H1 (cell line): ENCODE measurements around the gene RNGTT. TPM values are rescaled to one million over a fixed set of nuclear protein-coding genes. Genes with fewer than 3 reads are reported as not detected.

Experiments
- EGR1 ChIP-seq: IDR thresholded peaks from 2 replicates; pipeline ENCODE4 v1.6.1; 2011; ENCODE audit warnings: low read depth, low read length, borderline replicate concordance
- HDAC6 ChIP-seq: IDR thresholded peaks from one replicate; pipeline ENCODE4 v1.7.1; 2012; ENCODE audit warnings: low read depth, mild to moderate bottlenecking, inconsistent platforms, low read length, moderate library complexity
- YY1 ChIP-seq: IDR thresholded peaks from 2 replicates; pipeline ENCODE4 v1.6.1; 2011; ENCODE audit warnings: low read depth, mild to moderate bottlenecking, low read length
- polyA plus RNA-seq, 7 experiments: library from polyadenylated mRNA; depleted of rRNA in 3 of 7; stranded (reverse) in 5 of 7; unstranded in 2 of 7; fragments of >200 nt in 5 of 7; fragments of 200-250 nt in 2 of 7; gene quantifications; 1 replicate in 5 of 7; 2 replicates in 1 of 7; 4 replicates in 1 of 7; pipeline versions ENCODE4 v1.2.1 to v1.2.3, GENCODE V29; 2011 to 2013; ENCODE audit warnings: missing spikeins in 2 of 7, mixed read lengths in 2 of 7
- total RNA-seq: library from RNA; stranded (reverse); fragmentation: NEBNext Ultra II Directional; extraction: Animal tissue kit (Norgen Biotek cat#: 25700); gene quantifications from 2 replicates; pipeline ENCODE4 v1.2.1, GENCODE V29; 2021
- TF ChIP-seq, protein P1 (sequence below), 3 experiments: IDR thresholded peaks; 1 replicate in 2 of 3; 2 replicates in 1 of 3; pipeline versions ENCODE4 v1.5.1 to v1.6.1; 2011; ENCODE audit warnings: low read length in 3 of 3, mild to moderate bottlenecking in 3 of 3, inconsistent platforms in 2 of 3, low read depth in 1 of 3, moderate library complexity in 1 of 3; ENCODE audit not compliant: insufficient read depth in 1 of 3; ENCODE audit errors: control extremely low read depth in 1 of 3
- TF ChIP-seq, protein P2 (sequence below): fragments of 300-600 bp; sonication (generic); IDR thresholded peaks from 2 replicates; pipeline ENCODE4 v1.7.1; 2012; ENCODE audit warnings: low read length, moderate library complexity, mild to moderate bottlenecking, inconsistent platforms; ENCODE audit not compliant: insufficient replicate concordance

Gene RNGTT
- total and polyA plus RNA-seq, 2 of the 8 experiments (the other 6 are each of a cell fraction or from before 2014, with no cell fraction given), result 3.6 to 21.2 TPM

DNA sequence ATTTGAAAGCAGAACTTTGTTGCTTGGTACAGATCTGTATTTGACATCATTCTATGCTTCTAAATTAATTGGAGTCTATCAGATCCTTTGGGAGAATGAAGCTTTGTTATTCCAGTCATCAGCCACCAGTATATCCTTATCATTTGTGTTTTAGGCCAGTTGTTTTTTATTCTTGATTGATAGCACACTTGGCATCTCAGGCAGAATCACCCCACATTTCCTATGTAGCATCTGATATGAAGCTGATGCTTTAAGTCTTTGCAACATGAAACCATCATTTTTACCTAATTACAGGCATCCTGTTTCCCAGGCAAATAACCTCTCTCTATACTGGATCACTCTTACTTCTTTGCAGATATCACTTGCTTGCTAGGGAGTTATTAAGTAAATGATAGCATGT is 20.7 kb upstream of the RNGTT start (continued):
- no peak for TF ChIP-seq EGR1
- TF ChIP-seq, protein P1, sequence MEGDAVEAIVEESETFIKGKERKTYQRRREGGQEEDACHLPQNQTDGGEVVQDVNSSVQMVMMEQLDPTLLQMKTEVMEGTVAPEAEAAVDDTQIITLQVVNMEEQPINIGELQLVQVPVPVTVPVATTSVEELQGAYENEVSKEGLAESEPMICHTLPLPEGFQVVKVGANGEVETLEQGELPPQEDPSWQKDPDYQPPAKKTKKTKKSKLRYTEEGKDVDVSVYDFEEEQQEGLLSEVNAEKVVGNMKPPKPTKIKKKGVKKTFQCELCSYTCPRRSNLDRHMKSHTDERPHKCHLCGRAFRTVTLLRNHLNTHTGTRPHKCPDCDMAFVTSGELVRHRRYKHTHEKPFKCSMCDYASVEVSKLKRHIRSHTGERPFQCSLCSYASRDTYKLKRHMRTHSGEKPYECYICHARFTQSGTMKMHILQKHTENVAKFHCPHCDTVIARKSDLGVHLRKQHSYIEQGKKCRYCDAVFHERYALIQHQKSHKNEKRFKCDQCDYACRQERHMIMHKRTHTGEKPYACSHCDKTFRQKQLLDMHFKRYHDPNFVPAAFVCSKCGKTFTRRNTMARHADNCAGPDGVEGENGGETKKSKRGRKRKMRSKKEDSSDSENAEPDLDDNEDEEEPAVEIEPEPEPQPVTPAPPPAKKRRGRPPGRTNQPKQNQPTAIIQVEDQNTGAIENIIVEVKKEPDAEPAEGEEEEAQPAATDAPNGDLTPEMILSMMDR (IDR thresholded peaks at IDR 0.05; ENCODE audit: control extremely low read depth in 1 of 3, insufficient read depth in 1 of 3, low read depth in 1 of 3, low read length in 3 of 3), result no peak
- TF ChIP-seq YY1, result no peak
- TF ChIP-seq, protein P2, sequence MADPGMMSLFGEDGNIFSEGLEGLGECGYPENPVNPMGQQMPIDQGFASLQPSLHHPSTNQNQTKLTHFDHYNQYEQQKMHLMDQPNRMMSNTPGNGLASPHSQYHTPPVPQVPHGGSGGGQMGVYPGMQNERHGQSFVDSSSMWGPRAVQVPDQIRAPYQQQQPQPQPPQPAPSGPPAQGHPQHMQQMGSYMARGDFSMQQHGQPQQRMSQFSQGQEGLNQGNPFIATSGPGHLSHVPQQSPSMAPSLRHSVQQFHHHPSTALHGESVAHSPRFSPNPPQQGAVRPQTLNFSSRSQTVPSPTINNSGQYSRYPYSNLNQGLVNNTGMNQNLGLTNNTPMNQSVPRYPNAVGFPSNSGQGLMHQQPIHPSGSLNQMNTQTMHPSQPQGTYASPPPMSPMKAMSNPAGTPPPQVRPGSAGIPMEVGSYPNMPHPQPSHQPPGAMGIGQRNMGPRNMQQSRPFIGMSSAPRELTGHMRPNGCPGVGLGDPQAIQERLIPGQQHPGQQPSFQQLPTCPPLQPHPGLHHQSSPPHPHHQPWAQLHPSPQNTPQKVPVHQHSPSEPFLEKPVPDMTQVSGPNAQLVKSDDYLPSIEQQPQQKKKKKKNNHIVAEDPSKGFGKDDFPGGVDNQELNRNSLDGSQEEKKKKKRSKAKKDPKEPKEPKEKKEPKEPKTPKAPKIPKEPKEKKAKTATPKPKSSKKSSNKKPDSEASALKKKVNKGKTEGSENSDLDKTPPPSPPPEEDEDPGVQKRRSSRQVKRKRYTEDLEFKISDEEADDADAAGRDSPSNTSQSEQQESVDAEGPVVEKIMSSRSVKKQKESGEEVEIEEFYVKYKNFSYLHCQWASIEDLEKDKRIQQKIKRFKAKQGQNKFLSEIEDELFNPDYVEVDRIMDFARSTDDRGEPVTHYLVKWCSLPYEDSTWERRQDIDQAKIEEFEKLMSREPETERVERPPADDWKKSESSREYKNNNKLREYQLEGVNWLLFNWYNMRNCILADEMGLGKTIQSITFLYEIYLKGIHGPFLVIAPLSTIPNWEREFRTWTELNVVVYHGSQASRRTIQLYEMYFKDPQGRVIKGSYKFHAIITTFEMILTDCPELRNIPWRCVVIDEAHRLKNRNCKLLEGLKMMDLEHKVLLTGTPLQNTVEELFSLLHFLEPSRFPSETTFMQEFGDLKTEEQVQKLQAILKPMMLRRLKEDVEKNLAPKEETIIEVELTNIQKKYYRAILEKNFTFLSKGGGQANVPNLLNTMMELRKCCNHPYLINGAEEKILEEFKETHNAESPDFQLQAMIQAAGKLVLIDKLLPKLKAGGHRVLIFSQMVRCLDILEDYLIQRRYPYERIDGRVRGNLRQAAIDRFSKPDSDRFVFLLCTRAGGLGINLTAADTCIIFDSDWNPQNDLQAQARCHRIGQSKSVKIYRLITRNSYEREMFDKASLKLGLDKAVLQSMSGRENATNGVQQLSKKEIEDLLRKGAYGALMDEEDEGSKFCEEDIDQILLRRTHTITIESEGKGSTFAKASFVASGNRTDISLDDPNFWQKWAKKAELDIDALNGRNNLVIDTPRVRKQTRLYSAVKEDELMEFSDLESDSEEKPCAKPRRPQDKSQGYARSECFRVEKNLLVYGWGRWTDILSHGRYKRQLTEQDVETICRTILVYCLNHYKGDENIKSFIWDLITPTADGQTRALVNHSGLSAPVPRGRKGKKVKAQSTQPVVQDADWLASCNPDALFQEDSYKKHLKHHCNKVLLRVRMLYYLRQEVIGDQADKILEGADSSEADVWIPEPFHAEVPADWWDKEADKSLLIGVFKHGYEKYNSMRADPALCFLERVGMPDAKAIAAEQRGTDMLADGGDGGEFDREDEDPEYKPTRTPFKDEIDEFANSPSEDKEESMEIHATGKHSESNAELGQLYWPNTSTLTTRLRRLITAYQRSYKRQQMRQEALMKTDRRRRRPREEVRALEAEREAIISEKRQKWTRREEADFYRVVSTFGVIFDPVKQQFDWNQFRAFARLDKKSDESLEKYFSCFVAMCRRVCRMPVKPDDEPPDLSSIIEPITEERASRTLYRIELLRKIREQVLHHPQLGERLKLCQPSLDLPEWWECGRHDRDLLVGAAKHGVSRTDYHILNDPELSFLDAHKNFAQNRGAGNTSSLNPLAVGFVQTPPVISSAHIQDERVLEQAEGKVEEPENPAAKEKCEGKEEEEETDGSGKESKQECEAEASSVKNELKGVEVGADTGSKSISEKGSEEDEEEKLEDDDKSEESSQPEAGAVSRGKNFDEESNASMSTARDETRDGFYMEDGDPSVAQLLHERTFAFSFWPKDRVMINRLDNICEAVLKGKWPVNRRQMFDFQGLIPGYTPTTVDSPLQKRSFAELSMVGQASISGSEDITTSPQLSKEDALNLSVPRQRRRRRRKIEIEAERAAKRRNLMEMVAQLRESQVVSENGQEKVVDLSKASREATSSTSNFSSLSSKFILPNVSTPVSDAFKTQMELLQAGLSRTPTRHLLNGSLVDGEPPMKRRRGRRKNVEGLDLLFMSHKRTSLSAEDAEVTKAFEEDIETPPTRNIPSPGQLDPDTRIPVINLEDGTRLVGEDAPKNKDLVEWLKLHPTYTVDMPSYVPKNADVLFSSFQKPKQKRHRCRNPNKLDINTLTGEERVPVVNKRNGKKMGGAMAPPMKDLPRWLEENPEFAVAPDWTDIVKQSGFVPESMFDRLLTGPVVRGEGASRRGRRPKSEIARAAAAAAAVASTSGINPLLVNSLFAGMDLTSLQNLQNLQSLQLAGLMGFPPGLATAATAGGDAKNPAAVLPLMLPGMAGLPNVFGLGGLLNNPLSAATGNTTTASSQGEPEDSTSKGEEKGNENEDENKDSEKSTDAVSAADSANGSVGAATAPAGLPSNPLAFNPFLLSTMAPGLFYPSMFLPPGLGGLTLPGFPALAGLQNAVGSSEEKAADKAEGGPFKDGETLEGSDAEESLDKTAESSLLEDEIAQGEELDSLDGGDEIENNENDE, result no peak
- TF ChIP-seq HDAC6, result no peak
